Measurements from ENCODE around the gene RAB19. TPM values are rescaled to one million over a fixed set of nuclear protein-coding genes. Genes with fewer than 3 reads are reported as not detected.
A peak's percentile ranks its signal among the peaks of the same experiment; 100 is the strongest.

RAB19 gene
- total and polyA plus RNA-seq, 12 donors: not detected

DNA sequence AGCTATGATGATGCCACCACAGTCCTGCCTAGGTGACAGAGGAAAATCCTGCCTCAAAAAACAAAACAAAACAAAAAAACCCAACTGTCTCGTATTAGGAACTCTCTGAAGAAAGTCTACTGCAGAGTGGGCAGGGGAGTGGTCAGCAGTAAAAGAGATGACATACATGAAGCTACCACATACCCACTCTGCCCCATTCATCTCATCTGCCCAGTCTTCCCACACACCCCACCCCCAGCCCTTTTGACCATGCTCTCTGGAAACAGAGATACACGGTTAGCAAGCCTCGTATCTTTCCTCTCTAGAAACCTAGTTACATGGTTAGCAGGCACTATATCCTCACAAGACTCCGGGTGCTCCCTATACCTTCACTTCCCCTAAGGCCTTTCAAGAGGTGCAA, 13.8 kb upstream of the RAB19 start:
- ATAC-seq: no peak

DNA sequence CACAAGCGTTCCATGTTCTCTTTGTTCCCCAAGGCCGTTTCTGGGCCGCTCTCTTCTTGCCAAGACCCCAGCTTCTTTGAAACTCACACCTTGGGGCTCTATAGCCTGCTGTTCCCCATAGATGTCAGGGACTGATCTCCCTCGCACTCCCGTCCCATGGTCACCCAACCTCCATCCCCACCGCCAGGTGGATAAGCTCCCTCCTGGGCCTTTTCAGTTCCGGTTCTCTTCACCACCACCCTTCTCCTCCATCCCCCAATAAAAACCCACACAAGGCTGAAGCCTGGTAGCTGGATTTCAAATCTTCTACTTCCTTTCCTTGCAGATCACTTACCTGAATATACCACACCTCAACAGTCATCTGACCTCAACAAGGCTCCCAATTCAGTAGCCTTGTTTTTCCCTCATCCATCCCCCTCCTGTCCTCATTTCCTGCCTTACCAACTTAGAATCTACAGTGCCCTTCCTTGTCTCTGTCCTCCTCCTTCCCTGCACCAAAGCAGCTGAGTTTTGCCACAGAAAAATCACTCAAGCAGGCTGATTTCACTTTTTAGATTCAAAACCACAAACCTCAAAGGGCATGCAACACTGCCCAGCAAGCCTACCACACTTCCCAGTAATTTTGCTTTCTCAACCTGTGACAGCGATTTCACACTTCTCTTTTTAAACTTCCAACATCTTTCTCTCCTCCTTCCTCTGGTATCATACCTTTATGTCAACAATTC, 13.2 kb upstream of the RAB19 start:
- TF ChIP-seq, protein P1, sequence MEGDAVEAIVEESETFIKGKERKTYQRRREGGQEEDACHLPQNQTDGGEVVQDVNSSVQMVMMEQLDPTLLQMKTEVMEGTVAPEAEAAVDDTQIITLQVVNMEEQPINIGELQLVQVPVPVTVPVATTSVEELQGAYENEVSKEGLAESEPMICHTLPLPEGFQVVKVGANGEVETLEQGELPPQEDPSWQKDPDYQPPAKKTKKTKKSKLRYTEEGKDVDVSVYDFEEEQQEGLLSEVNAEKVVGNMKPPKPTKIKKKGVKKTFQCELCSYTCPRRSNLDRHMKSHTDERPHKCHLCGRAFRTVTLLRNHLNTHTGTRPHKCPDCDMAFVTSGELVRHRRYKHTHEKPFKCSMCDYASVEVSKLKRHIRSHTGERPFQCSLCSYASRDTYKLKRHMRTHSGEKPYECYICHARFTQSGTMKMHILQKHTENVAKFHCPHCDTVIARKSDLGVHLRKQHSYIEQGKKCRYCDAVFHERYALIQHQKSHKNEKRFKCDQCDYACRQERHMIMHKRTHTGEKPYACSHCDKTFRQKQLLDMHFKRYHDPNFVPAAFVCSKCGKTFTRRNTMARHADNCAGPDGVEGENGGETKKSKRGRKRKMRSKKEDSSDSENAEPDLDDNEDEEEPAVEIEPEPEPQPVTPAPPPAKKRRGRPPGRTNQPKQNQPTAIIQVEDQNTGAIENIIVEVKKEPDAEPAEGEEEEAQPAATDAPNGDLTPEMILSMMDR (IDR thresholded peaks at IDR 0.05): no peak
- peak in 3 of 8 donors; percentile 19 to 51 (median 29) for ATAC-seq
- peaks cover 0 to 36% (median 0%) of the 10 kb centered on the region in 9 donors for H3K4me1 ChIP-seq
- DNase-seq: no peak
- H3K27ac ChIP-seq: peak overlapping the region in 1 of 10 donors; percentile 8
- no peaks in the 10 kb centered on the region for H3K27me3 ChIP-seq
- no peak overlapping the region for H3K4me3 ChIP-seq
- H3K36me3 ChIP-seq: peaks cover 0 to 4% (median 0%) of the 10 kb centered on the region in 9 donors
- intact Hi-C loops (cut with DNase I): no loop called here
- 89 to 91% methylated on average over 8 of the region's 8 CpGs for WGBS, 2 donors
- no peaks in the 10 kb centered on the region for H3K9me3 ChIP-seq

More for the DNA sequence above, 13.8 kb upstream of the RAB19 start:
- Histone ChIP-seq H3K27me3 (no peaks in the 10 kb centered on the region), H3K36me3 (peaks cover 0 to 4% (median 0%) of the 10 kb centered on the region in 9 donors), H3K9me3 (no peaks in the 10 kb centered on the region), H3K27ac (no peak overlapping the region), H3K4me3 (no peak overlapping the region), H3K4me1 (peaks cover 0 to 42% (median 0%) of the 10 kb centered on the region in 9 donors)
- TF ChIP-seq, protein P1 (IDR thresholded peaks at IDR 0.05): no peak
- WGBS, 2 donors: 81 to 84% methylated on average over 4 of the region's 4 CpGs
- intact Hi-C loops (cut with DNase I): no loop called here
- no peak for DNase-seq

DNA sequence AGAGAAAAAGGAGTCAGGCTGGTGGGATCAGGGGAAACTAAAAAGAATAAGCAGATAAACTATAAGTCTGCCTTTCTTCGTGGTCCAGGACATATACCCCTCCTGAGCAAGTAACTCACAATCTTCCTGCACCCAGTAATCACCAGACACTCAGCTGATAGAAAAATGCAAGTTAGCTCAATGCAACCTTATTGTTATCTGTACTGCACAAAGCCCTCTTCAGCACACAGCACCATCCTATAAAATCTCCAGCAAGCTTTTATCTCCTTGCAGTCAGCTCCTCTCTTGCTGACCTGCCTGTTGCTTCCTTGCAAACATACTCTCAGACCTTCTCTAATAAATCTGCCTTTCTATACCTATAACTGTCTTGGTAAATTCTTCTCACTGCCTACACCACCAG, 12.2 kb upstream of the RAB19 start:
- no peaks in the 10 kb centered on the region for H3K27me3 ChIP-seq
- H3K4me3 ChIP-seq: no peak overlapping the region
- 65 to 69% methylated on average over 1 of the region's 1 CpG for WGBS, 2 donors
- ATAC-seq: no peak
- H3K36me3 ChIP-seq: no peaks in the 10 kb centered on the region
- DNase-seq: no peak
- TF ChIP-seq, protein P1 (IDR thresholded peaks at IDR 0.05): no peak
- H3K4me1 ChIP-seq: peaks cover 0 to 39% (median 4%) of the 10 kb centered on the region in 9 donors
- intact Hi-C loops (cut with DNase I): no loop called here
- no peaks in the 10 kb centered on the region for H3K9me3 ChIP-seq
- no peak overlapping the region for H3K27ac ChIP-seq

DNA sequence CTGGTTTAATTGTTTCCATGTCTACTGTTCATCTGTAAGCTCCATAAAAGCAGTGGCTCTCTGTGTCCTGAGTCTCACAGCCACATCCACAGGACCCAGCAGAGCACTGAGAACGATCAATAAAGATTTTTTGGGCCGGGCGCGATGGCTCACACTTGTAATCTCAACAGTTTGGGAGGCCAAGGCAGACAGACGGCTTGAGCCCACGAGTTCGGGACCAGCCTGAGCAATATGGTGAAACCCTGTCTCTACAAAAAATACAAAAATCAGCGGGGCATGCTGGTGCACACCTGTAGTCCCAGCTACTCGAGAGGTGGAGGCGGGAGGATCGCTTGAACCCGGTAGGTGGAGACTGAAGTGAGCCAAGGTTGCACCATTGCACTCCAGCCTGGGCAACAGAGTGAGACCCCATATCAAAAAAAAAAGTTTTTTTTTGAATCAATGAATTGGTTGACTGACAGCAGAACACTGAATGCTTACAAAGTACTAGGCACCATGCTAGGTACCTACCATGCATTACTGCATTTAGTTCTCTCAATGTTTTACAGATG, 10.0 kb upstream of the RAB19 start:
- intact Hi-C loops (cut with DNase I): no loop called here
- TF ChIP-seq, protein P1 (IDR thresholded peaks at IDR 0.05): no peak
- Histone ChIP-seq H3K27ac (no peak overlapping the region), H3K4me3 (no peak overlapping the region), H3K4me1 (peaks cover 0 to 54% (median 19%) of the 10 kb centered on the region in 9 donors), H3K9me3 (no peaks in the 10 kb centered on the region), H3K27me3 (no peaks in the 10 kb centered on the region), H3K36me3 (no peaks in the 10 kb centered on the region)
- no peak for DNase-seq
- ATAC-seq: no peak
- WGBS, 2 donors: 96% methylated on average over 12 of the region's 12 CpGs

Measured in heart right ventricle (tissue), 16 donors.